GM21717 (cell line): Measurements from ENCODE around the gene PHKB.
"Not testable (repeated sequence)": the region's sequence is repeated elsewhere in the genome, so short reads cannot be mapped to it uniquely, and the experiment has no call there.

Source experiments
- ATAC-seq: cut with Tn5 transposase; IDR thresholded peaks from one replicate; pipeline ENCODE4 v1.9.1; 2021; ENCODE audit warnings: mild to moderate bottlenecking, moderate library complexity; ENCODE audit not compliant: unreplicated experiment

Gene PHKB

DNA sequence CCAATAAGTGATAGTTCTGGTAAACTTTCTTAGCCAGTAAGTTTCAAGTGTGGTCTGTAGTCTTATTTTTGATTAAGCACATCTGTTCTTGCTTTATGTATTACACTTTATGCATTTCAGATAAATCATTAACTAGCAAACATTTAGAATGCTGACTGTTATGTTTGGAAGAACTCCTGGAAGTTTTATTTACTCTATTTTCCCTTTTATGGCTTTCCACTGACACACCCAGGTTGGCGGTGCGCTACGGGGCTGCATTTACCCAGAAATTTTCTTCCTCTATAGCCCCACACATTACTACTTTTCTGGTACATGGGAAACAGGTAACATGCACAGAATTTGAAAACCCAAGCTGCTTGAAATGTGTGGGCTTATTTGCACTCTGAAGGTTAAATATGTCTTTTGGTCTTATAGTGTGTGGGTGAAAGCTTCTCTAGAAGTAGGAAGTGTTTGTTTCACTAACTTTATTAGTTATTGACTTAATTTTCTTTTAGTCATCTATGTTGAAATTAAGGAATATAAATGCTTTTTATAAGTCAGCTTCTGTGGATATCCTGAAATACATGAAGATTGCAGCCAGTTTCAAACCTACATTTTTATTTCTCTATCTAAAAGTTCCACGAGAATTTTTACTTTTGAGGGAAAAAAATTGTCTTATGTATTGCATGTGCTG is 203.7 kb downstream of the PHKB start:
- ATAC-seq = no peak

DNA sequence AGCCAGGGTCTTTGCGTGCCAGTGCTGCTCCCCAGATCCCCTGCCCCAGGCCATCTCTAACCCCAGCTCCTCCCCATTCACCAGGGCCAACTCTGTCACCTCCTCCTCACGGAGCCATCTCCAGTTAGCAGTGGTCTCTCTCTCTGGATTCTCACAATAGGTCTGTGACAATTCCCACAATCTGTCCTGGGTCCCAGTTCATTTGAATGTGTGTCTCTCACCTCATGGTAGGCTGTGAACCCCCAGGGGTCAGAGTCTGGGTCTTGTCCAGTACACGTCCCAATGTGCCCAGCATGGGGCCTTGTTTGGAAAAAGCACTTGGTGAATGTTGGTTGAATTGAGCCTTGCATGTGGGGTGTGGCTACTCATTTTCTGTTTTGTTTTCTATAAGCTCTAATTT is 205.3 kb downstream of the PHKB start:
- ATAC-seq = no peak

DNA sequence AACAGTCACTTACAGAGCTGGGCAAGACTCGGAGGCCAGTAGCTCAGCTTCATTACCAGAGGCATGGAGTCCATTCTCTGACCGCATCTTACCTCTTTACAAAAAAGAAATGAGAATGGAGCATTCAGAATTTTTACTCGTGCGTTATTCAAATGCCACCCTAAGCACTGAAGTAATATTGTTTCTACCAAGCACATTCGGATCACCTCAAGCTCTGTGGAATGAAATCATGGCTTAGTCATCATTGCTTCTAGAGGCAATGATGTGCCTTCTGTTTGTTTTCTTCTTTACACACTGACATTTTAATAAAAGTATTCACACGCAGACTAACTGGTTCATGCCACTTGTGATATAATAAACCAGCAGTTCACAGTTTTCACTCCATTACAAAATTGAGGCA is 206.8 kb downstream of the PHKB start:
- no peak for ATAC-seq

DNA sequence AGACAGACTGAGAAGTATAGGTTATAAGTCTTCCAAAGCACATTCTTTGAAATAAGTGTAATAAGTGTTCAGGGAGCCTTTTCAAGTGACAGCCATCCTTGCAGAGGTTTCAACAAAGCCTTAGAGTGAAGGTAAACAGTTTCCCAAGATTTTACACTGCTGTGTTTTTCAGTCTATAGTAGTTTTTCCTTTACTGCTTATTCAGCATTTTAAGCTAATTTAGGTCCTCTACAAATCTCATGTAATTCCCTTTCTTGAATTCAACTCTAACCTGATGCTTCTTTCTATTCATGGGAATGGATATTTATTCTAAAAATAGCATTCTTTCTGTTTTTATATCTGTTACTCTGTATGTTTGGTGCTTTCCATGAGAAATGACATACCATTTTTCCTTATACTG is 211.3 kb downstream of the PHKB start:
- ATAC-seq = no peak

DNA sequence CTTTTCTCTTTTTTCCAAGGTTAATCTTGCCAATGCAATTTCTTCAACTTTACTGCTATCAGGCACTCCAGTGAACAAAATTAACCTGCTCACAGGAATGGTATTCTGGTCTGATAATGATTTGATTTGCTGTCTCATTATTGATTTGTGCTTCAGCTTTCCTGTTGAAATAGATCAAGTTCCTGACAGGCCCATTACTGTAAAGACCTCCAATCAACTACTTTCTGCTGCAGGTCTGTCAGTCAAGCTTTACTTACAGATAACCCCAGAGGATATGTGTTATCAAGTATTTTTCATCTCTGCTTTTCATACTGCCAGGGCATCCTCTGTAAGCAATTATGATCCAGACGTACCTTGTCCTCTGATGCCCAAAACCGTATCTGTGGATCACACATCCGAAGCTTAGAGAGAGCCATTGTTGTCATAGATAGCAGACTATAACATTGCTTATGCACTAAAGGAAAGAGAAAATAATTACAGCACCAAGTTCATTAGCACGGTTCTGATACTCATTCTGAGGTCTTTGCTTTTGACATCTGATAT is 215.6 kb downstream of the PHKB start:
- ATAC-seq = no peak

DNA sequence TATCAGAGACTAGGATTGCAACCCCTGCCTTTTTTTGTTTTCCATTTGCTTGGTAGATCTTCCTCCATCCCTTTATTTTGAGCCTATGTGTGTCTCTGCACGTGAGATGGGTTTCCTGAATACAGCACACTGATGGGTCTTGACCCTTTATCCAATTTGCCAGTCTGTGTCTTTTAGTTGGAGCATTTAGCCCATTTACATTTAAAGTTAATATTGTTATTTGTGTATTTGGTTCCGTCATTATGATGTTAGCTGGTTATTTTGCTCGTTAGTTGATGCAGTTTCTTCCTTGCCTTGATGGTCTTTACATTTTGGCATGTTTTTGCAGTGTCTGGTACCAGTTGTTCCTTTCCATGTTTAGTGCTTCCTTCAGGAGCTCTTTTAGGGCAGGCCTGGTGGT is 220.4 kb downstream of the PHKB start:
- ATAC-seq = not testable (repeated sequence)

DNA sequence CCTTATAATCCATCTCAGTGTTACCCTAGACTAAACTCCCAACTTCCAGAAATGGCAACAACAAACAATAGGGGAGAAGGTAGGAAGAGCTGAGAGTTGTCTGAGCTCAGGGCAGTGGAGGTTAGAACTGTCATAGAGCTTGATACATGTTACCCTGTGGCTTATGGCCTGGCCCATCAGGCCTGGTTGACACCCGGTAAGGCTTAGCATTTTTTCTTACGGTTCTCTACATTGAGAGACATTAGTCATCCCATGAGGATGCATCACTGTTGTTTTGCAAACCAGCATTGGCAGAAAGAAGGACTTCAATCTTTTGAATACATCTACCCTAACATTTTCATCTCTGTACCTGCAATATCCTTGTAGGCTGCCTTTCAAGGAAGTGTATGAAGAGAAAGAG is 226.6 kb downstream of the PHKB start:
- no peak for ATAC-seq

DNA sequence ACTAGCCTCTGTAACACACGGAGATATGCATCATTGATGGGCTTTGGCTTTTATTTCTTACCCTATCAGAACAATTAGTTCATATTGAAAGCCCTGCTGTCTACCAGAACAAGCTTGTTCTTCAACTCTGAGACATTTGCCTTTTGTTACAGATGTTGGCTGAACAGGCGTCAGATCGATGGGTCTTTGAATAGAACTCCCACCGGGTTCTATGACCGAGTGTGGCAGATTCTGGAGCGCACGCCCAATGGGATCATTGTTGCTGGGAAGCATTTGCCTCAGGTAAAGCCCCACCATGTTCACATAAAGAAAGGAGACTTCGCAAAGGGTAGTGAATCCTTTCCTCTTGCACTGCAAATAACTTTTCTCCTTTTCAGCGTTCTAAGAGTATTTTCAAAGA is 232.1 kb downstream of the PHKB start:
- no peak for ATAC-seq

DNA sequence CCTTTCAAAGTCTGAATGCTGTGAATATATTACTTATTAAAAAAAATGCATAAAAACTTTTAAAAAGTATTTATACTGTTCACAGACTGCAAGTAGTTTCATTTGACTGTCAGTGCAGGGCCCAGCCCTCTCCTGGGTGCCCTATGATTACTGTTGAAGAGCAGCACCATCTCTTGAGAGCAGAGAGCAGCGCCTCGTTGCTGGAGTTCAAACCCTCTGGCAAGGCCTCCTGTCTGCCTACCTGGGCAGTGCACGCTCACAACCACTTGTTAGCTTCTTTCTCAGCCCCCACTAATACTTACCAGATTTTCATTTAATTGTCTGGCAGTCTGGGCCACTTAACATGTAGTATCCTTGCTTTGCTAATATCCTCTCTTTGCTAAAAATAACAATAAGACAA is 233.4 kb downstream of the PHKB start:
- no peak for ATAC-seq

DNA sequence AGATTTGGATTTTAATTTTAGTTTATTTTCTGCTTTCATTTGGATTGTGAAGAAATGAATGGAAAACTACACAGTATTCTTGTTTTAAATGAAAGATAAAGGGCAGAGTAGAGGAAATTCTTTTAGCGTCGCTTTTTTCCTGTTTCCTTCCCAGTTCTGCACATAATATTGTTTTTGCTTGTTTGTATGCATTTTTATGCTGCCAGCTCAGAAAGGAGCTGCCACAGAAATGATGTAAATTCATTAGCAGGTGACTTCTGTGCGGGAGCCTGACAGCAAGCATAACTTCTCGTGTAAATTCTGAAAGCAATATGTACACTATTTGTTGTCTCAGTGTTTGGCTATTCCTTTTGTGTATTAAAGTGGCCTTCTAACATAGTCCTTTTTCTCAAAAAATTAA is 234.6 kb downstream of the PHKB start:
- ATAC-seq = no peak

DNA sequence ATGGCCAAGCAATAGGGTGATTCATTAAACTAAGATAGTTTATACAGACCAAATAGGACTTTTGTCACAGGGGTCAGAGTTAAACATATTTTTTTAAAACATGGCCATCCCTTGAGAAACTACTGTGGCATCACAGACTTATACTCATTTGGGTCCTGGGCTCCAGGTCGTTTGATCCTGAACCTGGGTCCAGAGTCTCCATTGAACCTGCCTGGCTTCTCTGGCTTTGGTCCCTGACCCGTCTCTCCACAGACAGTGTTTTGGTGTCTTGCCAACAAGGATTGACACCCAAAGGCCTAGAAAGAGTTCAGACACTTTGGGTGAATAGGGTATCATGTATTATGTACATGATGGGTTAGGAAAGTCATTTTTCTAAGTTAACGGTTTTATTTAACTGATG is 236.7 kb downstream of the PHKB start:
- no peak for ATAC-seq

DNA sequence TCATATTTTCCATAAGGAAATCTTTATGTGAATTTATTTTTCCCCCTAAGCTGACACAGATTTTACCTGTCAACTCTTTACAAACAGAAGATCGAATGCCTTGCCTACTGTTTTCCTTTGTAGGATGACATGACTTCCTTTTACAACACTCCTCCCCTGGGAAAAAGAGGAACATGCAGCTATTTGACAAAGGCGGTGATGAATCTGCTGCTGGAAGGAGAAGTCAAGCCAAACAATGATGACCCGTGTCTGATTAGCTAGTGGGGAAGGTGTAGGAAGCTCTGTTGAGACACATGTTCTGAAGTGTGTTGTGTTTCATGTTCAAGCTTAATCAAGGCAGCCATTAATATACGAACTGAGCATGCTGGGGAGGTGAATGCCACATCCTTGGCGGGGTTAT is 238.0 kb downstream of the PHKB start:
- no peak for ATAC-seq

DNA sequence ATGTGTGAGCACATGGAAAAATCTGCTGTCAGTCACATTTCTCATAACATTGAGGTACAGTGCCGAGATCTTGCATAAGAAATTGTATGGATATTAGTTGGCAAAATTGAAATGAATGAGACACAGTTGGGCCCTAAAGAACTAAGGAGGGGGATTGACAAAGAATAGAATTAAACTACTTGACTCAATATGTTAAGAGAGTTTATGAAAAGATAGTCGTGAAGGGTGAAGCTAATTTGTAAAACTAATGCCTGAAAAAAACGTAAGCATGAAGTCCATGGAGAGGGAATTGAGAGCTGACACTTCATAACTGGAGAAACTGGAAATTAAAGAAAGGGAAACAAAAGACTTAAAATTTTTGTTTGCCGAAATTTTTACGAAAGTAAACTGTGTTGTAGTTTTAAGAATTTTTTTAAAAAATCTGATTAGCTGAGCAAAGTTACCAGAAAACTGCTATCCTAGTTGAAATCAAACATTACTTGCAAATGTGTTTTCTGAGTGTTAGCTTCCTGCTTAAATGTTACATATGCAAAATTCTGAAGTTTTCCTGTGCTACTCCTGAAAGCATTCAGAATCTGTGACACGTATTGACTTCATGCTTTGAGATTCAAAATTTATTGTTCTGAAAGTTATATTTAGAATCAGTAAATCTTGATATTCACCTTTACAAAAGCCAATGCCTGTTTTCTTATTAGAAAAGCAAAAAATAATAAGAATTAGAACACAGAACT is 239.9 kb downstream of the PHKB start:
- ATAC-seq = no peak

DNA sequence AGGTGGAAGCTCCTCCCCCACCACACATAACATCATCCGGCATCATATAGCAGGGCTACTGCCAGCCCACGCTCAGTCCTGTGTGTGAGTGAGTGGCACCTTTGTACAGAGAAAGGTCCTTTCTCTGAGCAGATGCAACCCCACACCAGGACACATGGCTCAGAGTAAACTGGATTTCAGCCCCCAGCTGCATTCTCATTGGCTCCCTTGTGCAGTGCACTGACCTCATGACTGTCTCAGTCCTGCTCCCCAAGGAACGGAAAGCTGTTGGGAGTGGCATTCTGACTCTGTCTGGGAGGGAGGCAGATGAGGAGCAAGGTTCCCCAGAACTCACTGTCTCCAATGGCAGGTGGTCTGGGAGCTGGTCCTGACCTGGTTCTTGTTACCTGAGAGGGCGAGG is 244.1 kb downstream of the PHKB start:
- no peak for ATAC-seq

DNA sequence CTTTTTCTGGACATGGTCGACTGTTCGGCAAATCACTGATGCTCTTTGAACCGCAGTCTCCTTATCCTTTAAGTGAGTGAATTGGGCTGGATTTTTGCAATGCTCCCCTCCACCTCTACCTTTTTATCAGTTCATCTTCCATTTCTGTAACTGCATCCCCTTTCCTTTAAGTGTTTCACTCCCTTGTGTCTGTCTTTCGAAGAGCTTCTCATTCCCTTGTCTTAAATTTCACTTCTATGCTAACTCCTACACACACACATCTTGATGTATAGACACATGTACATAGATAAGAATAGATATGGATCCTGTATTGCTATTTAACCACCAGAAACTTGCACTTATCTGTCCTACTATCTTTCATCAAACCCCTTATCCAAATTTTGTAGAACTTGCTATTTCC is 250.7 kb downstream of the PHKB start:
- no peak for ATAC-seq

DNA sequence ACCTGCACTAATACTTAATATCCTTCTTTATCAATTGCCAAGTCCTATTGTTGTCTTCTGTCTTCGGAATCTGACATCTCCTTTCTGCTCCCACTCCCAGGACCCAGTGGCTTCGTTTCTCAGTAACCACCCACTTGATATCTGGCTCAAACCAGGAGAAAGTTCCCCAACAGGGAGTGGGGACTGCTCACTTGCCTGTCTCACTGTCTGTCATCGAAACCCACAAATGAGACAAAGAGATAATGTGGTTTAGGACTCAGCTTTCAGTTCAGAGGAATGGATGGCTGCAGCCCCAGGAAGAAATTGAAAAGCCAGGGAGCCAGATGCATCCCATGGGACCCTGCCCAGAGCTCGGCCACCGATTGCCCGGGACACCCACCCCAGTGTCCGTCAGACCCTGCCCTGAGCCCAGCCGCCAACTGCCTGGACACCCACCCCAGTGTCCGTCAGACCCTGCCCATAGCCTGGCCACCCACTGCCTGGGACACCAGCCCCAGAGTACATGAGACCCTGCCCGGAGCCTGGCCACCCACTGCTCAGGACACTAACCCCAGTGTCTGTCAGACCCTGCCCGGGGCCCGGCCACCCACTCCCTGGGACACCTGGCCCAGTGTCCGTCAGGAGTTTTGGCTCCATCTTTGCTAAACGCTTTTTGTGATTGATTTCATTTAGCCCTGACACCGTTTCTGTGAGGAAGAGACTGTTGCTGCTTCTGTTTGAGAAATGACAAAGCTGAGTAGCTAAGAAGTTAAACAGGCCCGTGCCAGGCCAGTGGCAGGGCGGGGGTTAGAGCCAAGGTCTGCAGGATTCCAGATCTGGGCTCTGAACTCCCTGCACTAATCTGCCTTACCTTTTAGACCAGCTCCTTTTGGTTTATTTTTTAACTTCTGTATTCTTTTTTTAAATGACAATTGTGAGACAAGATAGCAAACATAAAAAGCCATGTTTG is 251.4 kb downstream of the PHKB start:
- ATAC-seq = no peak

DNA sequence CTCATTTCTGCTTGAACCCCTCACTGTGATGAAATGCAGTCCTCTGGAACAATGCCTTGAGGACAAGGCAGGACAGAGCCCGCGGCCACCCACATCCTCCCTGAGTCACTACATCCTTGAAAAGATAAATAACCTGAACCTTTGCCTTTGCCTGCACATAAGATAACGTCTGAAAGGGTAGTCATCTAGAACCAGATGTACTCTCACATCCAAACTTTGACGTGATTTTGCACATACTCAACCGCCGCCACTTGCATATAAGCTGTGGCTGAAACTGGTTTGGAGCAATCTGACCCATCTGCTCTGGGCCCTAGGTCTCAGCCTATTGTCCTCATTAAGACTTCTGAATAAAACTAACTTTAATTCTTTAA is 252.1 kb downstream of the PHKB start:
- ATAC-seq = no peak

DNA sequence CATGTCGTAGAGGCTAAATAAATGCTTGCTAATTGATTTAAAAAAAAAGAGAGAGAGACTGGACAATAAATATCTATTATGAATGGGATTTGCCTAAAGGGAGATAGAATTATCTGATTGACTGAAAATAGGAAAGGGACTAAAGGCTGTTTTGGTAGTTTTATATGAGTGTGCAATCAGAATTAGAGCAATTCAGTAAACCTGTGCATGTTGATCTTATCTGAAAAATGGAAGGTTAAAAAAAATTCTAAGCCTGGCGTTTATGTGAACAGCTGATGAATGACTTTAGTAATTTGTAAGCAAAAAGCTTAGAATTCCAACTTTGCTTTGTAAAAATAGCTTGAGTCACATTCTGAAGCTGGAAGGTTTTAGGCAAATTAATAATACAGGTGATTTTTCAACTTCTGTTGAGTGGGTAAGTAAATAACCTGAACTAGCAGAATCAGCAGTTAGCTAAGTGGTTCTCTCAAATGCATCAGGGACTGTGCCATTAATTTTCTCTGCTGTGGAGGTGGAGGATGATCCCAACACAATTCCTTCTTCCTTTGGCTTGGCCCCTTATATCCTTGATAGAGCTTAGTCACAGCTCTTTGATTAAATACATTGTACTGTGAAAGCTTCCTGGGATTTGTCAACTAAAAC is 254.4 kb downstream of the PHKB start:
- ATAC-seq = no peak

DNA sequence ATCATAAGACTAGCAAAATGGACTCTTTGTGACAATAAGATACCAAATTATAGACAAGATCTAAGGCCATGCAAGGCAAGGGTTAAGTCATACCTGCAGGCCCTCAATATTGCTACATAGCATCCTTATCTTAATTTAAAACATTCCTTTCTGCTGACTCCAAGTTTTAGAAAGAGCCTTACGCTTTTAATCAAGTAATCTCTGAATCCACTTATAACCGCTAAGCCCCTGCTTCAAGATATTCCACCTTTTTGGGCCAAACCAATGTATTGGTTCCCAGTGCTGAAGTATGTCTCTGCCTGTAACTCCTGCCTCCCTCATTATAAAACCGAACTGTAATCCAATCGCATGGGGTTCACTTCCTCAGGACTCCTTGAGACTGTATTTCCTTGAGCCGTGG is 255.4 kb downstream of the PHKB start:
- no peak for ATAC-seq

DNA sequence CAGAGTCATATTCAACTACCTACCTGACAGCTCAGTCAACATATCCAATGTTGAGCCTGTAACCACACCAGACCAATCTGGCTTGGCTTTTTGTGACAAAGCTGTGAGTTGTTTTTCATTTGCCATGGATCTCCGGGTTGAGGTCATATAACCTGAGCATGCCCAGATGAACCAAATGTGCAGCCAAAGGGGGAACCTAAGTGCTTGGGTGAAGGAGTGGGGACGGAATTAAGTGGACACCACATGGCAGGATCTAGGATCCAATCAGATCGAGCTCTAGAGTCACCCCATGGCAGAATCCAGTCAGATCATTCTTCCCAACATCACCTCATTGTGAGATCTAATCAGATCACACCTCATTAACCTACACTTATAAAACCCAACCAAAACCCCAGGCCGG is 258.6 kb downstream of the PHKB start:
- no peak for ATAC-seq

DNA sequence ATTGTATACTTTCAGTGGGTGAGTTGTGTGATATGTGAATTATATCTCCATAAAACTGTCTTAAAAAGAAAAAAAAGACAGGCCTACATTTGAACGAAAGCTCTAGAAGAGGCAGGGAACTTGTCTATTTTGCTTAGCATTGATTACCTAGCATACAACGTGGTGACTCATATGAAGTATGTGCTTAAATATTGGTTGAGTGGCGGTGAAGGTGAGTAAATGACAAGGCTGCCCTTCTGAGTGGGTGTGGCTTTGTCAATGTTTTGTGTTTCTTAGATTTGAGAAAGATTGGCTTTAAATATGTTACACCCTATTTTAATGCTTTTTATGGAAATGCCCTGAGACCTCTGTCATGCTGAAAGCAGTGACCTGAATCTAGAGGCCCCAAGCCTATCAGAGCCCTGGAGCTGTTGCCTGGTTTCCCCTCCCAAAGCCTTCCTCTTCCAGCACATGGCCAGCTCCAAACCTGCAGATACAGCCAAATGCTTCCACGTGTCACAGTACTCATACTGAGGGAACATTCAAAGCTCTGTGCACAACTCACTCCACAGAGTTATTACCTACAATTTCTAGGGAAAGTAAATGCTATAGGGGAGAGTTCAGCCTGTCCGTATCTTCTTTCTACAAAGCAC is 260.0 kb downstream of the PHKB start:
- ATAC-seq = no peak
